SJCRH30 (cell line): ENCODE data around the gene TKTL1. TPM values are rescaled to one million over a fixed set of nuclear protein-coding genes. Genes with fewer than 3 reads are reported as not detected.
A peak's percentile ranks its signal among the peaks of the same experiment; 100 is the strongest.
"Not testable (repeated sequence)": the region's sequence is repeated elsewhere in the genome, so short reads cannot be mapped to it uniquely, and the experiment has no call there.

Experiments
- DNase-seq, 2 experiments: peaks; one replicate each; pipeline ENCODE4 v3.0.0-alpha.2; 2015 to 2020
- H3K27ac ChIP-seq: fragments of 250-450 bp; sonication (Bioruptor Pico); 2 replicates; pipeline ENCODE4 v1.5.1; 2020; ENCODE audit warnings: mild to moderate bottlenecking, moderate library complexity
- H3K27me3 ChIP-seq: fragments of 250-450 bp; sonication (Bioruptor Pico); 2 replicates; pipeline ENCODE4 v1.5.1; 2020; ENCODE audit warnings: mild to moderate bottlenecking, moderate library complexity
- H3K36me3 ChIP-seq: fragments of 250-450 bp; sonication (Bioruptor Pico); 2 replicates; pipeline ENCODE4 v1.5.1; 2020; ENCODE audit warnings: mild to moderate bottlenecking, moderate library complexity
- H3K4me1 ChIP-seq: fragments of 250-450 bp; sonication (Bioruptor Pico); 2 replicates; pipeline ENCODE4 v1.5.1; 2020; ENCODE audit warnings: mild to moderate bottlenecking, moderate library complexity
- H3K4me3 ChIP-seq: fragments of 250-450 bp; sonication (Bioruptor Pico); 2 replicates; pipeline ENCODE4 v1.5.1; 2020; ENCODE audit warnings: mild to moderate bottlenecking, moderate library complexity
- H3K9me3 ChIP-seq: fragments of 250-450 bp; sonication (Bioruptor Pico); replicated peaks from 2 replicates; pipeline ENCODE4 v1.5.1; 2020; ENCODE audit warnings: mild to moderate bottlenecking, moderate library complexity
- total RNA-seq: library from RNA; depleted of rRNA; stranded (reverse); fragments of >200 nt; shearing (Covaris generic); gene quantifications from 2 replicates; pipeline ENCODE4 v1.2.3, GENCODE V29; 2014

The TKTL1 gene
- total RNA-seq, 1 experiment from 2014 or later, result 1.1 TPM

DNA sequence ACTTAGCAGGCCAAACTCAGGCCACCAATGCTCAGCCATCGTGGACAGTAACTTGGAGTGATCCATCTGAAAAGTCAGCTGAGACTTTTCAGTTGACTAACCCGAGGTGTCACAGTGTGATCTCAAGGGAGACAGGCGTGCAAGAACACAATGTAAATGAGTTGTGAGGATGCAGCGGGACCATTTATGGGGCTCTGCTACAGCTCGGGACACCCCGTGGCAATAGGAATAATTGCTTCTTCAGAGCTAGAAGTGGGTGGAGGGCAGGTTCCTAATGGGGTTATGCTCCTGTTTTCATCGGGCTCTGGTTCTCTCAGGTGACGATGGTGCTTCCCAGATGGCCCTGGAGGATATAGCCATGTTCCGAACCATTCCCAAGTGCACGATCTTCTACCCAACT is 27.3 kb downstream of the TKTL1 start:
- peaks cover 7% of the 10 kb centered on the region; the same call in 1 of the 2 replicates for H3K27me3 ChIP-seq
- no peak for DNase-seq
- no peaks in the 10 kb centered on the region for H3K36me3 ChIP-seq
- H3K4me3 ChIP-seq, result no peak overlapping the region
- no peaks in the 10 kb centered on the region for H3K9me3 ChIP-seq
- H3K27ac ChIP-seq, result no peak overlapping the region
- H3K4me1 ChIP-seq, result peaks cover 7% of the 10 kb centered on the region

DNA sequence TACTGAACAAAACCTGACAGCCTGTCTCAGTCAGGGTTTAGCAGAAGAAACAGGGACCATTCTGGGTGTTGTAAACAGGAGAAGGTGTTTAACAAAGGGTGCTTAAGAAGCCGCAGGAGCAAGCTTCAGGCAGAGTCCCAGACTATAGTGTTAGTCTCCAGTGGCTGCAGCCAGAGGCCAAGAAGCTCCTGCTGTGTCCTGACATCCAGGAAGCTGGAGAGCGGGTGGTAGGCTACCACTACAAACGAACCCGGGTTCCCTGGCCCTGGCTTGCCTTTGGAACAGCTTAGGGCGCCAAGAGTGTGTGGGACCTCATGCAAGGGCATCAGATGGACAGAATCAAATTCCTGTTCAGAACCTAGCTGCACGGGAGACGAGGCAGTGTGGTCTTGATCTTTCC is 27.9 kb downstream of the TKTL1 start:
- Histone ChIP-seq H3K36me3 (no peaks in the 10 kb centered on the region), H3K9me3 (no peaks in the 10 kb centered on the region), H3K4me1 (peaks cover 7% of the 10 kb centered on the region), H3K27ac (no peak overlapping the region), H3K27me3 (peaks cover 7% of the 10 kb centered on the region; the same call in 1 of the 2 replicates), H3K4me3 (no peak overlapping the region)
- no peak for DNase-seq

- Histone ChIP-seq H3K4me1 (peaks cover 7% of the 10 kb centered on the region), H3K27ac (no peak overlapping the region), H3K9me3 (no peaks in the 10 kb centered on the region), H3K36me3 (no peaks in the 10 kb centered on the region), H3K4me3 (no peak overlapping the region), H3K27me3 (peaks cover 7% of the 10 kb centered on the region; the same call in 1 of the 2 replicates)
- peak; percentile 28 to 63 for DNase-seq
Observed at GRCh38 chrX:154325541-154325940, 29.9 kb downstream of the TKTL1 start.

DNA sequence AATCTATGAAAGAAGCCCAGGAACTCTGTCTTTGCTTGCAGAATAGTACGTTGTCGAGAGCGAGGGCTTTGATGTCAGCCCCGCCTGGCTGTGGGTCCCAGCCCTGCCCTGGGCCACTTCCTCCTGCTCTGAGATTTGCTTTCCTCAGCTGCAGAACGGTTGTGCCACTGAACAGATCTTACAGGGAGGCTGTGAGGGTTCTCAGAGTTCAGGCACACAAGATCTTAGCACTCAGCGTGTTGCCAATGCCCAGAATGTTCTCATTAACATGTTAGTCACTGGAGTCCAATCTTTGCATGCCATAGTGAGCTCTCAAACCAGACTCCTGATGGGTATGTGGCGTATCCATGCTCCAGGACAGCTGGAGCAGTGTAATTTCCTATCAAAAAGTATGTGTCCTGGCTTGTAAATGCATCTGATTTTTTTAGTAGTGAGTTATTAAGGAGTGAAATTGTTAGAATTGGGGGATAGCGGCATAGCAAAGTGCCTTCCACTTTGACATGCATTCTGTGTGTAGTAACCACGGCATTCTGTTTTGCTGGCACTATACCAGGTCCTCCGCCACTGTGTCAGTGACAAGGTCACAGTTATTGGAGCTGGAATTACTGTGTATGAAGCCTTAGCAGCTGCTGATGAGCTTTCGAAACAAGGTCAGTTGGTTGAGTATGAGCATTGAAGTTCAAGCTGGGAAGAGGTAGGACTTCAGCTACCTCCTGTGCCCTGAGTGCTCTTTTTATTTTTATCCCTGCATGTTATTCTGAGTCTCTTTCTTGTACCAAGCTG is 31.6 kb downstream of the TKTL1 start:
- no peak for DNase-seq
- no peaks in the 10 kb centered on the region for H3K36me3 ChIP-seq
- H3K4me3 ChIP-seq, result no peak overlapping the region
- H3K9me3 ChIP-seq, result no peaks in the 10 kb centered on the region
- H3K4me1 ChIP-seq, result peaks cover 7% of the 10 kb centered on the region
- H3K27ac ChIP-seq, result no peak overlapping the region
- peaks cover 7% of the 10 kb centered on the region; the same call in 1 of the 2 replicates for H3K27me3 ChIP-seq

DNA sequence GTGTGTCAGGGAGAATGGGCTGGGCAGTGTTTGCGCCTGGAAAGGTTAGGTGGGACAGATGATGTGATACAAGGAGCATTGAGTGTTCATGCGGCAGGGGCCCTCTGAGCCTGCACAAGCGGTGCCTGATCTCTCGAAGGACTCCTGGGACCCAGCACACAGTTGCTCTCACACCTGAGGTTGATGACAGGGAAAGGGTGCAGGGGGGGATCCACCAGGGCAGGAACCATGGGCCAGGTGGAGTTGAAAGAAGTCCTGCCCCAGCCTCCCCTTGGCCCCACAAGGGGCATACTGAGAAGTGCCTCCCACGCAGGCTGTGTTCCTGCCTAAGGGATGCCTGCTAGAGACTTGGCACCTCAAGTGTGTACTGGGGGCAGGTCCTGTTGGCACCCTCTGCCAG is 33.1 kb downstream of the TKTL1 start:
- Histone ChIP-seq H3K4me1 (peaks cover 7% of the 10 kb centered on the region), H3K36me3 (no peaks in the 10 kb centered on the region), H3K27ac (no peak overlapping the region), H3K9me3 (no peaks in the 10 kb centered on the region), H3K4me3 (no peak overlapping the region), H3K27me3 (peaks cover 7% of the 10 kb centered on the region; the same call in 1 of the 2 replicates)
- DNase-seq, result no peak

- peaks cover 7% of the 10 kb centered on the region; the same call in 1 of the 2 replicates for H3K27me3 ChIP-seq
- no peak for DNase-seq
- H3K9me3 ChIP-seq, result no peaks in the 10 kb centered on the region
- no peaks in the 10 kb centered on the region for H3K36me3 ChIP-seq
- peaks cover 7% of the 10 kb centered on the region for H3K4me1 ChIP-seq
- H3K27ac ChIP-seq, result no peak overlapping the region
- no peak overlapping the region for H3K4me3 ChIP-seq
Observed at GRCh38 chrX:154329294-154329693, 33.7 kb downstream of the TKTL1 start.

- Histone ChIP-seq H3K36me3 (no peaks in the 10 kb centered on the region), H3K4me3 (no peak overlapping the region), H3K27ac (no peak overlapping the region), H3K4me1 (no peaks in the 10 kb centered on the region), H3K9me3 (no peaks in the 10 kb centered on the region), H3K27me3 (no peaks in the 10 kb centered on the region)
- no peak for DNase-seq
Observed at GRCh38 chrX:154332561-154332960, 37.0 kb downstream of the TKTL1 start.

- Histone ChIP-seq H3K4me1 (no peaks in the 10 kb centered on the region), H3K36me3 (no peaks in the 10 kb centered on the region), H3K4me3 (no peak overlapping the region), H3K27ac (no peak overlapping the region), H3K9me3 (no peaks in the 10 kb centered on the region), H3K27me3 (no peaks in the 10 kb centered on the region)
- DNase-seq, result no peak
Observed at GRCh38 chrX:154333116-154333515, 37.5 kb downstream of the TKTL1 start.

DNA sequence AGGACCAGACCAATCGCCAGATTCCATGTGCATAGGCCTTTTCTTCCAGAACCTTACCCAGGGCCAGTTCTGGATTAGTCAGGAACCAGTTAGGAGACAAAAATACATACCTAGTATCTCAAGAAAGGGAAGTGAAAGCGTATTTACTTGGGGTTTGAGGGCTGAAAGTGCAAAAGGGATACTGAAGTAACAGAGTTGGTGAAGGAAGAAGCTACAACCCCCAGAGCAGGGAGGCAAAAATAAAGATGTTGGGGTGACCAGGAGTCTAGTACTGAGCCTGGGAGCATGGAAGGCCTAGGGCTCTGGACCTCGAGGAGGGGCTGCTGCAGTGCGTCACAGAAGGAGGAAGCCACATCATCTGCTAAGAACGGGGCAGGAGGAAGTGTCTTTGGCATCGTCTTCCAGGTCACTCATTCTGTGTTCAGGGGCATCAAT is 38.3 kb downstream of the TKTL1 start:
- H3K4me3 ChIP-seq, result no peak overlapping the region
- H3K36me3 ChIP-seq, result no peaks in the 10 kb centered on the region
- H3K4me1 ChIP-seq, result no peaks in the 10 kb centered on the region
- no peak overlapping the region for H3K27ac ChIP-seq
- H3K9me3 ChIP-seq, result no peaks in the 10 kb centered on the region
- no peaks in the 10 kb centered on the region for H3K27me3 ChIP-seq
- DNase-seq, result no peak

GRCh38 chrX:154334496-154334895 is 38.9 kb downstream of the TKTL1 start:
- Histone ChIP-seq H3K9me3 (no peaks in the 10 kb centered on the region), H3K27me3 (no peaks in the 10 kb centered on the region), H3K4me3 (no peak overlapping the region), H3K27ac (no peak overlapping the region), H3K4me1 (no peaks in the 10 kb centered on the region), H3K36me3 (no peaks in the 10 kb centered on the region)
- DNase-seq, result no peak

DNA sequence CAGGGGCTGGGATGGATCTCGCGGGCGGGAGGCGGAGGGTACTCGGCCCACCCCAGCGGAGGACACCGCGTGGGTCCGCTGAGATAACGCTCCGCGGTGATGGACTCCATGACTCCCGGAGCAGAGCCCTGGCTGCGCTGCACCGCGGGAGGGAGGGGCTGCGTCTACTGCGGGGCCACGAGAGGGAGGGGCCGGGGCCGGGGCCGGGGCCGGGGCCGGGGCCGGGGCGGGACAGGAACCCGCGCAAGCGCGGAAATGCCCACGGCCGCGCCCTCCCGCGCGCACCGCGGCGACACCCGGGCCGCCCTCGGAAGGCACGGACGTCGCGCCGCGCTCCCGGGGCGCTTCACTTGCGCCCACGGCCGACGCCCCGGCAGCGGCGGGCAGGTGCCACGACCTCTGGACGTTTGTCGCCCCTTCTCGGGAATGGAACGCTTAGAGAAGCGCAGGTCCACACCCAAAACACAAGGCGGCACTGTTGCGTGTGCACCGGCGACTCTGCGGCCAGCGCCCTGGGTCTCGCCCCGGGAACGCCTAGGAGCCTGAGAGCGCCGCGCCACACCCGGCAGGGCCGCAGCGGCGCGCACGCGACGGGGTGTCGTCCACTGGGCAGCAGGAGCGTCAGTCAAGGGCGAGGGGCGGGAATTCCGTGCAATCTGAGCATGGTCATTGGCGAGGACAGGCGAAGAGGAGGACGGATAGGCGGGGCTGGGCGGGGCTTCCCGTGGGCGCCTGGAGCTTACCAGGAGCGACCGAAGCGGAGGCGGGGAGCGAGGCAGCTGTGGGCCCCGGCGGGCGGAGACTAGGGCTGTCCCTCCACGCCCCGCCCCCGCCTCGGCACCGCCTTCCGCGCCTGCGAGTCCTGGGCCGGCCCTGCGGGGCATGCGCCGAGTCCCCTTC is 46.1 kb downstream of the TKTL1 start:
- not testable (repeated sequence) for H3K27me3 ChIP-seq, H3K27ac ChIP-seq, H3K9me3 ChIP-seq, DNase-seq, H3K4me3 ChIP-seq, H3K36me3 ChIP-seq, H3K4me1 ChIP-seq

- H3K36me3 ChIP-seq, H3K4me3 ChIP-seq, H3K9me3 ChIP-seq, H3K27me3 ChIP-seq, H3K4me1 ChIP-seq, H3K27ac ChIP-seq, DNase-seq: not testable (repeated sequence)
Observed at GRCh38 chrX:154343063-154343462, 47.5 kb downstream of the TKTL1 start.

GRCh38 chrX:154343620-154344019 is 48.0 kb downstream of the TKTL1 start:
- H3K27ac ChIP-seq, H3K36me3 ChIP-seq, H3K4me3 ChIP-seq, H3K27me3 ChIP-seq, DNase-seq, H3K4me1 ChIP-seq, H3K9me3 ChIP-seq: not testable (repeated sequence)

DNA sequence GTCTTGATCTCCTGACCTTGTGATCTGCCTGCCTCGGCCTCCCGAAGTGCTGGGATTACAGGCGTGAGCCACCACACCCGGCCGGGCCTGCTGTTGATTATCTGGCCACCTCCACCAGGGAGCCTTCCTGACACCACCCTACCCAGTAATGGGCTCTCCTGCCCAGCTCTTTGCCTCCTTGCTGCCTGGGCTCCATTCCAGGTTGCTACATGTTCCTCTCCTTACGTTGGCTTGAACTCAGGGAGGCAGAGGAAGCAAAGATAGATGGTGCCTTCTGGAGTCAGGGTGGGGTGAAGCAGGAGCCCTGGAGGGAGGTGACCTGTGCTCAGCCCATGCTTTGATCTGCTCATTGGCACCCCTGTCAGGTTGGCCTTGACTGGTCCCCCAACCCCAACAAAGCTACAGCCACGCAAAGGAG is 52.5 kb downstream of the TKTL1 start:
- Histone ChIP-seq H3K36me3 (peaks cover 5% of the 10 kb centered on the region; the same call in 1 of the 2 replicates), H3K27ac (no peak overlapping the region)

More for the DNA sequence above, 52.5 kb downstream of the TKTL1 start:
- Histone ChIP-seq H3K4me3 (no peak overlapping the region), H3K9me3 (no peaks in the 10 kb centered on the region), H3K27me3 (no peaks in the 10 kb centered on the region), H3K4me1 (no peaks in the 10 kb centered on the region)
- no peak for DNase-seq
